HG03565 (cell line): ENCODE data around the gene ZMIZ1.

Source experiments
- ATAC-seq: cut with Tn5 transposase; IDR thresholded peaks from one replicate; pipeline ENCODE4 v1.9.1; 2021; ENCODE audit warnings: mild to moderate bottlenecking, moderate library complexity; ENCODE audit not compliant: unreplicated experiment

ZMIZ1 gene

DNA sequence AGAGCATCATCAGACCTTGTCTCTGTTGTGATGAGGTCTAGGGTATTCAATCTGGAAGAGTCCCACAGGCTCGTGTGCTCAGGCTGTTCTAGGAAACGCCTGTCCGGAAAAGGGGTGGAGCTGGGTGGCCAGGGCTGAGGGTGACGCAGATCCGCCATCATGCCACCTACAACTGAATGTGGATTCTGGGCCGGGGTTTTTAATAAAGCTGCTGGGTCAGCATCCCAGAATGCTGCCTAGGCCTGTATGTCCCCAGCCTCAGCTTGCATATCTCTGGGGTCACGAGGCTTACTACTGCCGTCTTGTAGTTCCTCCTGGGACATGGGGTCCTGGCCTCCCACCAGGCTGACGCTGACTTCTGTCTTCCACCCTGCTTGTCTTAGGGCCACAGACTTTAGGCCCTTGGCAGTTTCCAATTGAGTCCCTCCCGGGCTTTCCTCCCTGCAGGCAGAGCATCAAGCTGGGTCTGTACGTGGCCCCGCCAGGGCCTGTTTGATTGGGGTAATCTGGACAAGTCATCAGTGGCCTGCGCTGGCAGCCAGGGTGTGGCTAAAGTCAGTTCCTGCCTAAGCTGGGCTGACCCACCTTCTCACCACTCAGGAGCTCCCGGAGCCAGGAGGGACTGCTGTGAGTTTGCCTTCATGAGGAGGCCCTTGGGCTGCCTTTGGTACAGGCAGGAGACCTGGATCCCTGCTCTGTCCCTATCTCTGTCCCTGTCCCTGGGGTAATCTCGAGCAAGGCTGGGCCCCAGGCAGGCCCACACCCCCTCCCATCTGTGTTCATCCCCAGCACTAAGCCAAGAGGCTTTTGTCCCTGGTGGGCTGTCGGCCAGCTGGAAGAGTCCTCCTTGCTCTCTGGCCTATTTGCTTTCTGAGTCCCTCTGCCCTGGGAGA is 79.9 kb downstream of the ZMIZ1 start:
- no peak for ATAC-seq

DNA sequence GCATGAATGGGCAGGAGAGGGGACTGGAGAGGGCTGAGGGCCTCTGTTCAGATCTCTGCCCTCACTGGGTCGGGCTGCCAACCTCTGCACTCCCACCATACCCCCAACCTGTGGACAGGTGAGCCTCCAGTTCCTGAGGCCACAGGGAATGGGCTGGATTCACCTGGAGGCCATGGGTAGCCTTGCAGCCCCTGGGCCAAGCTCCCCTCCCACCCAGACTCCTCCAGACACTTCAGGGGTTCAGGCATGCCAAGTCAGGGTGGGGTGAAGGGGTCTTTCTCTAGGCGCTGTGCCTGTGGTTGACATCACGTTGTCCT is 80.5 kb downstream of the ZMIZ1 start:
- ATAC-seq = no peak

DNA sequence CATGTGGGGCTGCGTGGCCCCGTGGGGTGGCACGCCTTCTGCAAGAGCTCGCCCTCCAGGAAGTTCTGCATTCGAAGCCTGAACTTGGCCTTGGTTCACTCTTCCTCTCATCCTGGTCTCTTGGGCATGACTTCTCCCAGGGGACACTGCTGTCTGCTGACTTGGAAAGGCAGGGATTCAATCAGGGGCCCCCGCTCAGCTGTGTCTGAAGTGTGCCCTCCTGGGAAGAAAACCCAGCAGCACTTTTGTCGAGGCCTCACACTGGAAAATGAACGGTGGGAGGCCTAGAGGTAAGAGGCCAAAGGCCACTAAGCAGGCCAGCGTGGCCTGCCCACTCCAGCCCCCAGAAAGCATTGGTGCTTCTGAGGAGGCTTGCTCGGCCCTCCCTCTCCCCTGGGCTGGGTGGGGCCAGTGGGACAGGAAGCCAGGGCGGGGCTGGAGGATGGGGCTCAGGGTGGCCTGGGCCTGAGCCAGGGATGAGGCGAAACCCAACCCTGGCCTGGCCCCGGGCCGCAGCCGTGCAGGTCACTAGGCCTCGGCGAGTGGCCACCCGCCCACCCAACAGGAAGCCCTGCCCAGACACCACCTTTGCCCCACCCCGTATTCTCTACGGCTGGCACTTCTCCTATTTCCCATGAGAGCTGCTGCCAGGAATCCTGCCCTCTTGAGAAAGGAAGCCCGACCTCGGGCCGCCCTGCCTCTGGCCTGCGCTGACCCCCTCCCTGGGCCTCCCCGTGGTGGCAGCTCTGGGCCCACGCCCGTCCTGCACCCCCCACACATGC is 81.1 kb downstream of the ZMIZ1 start:
- no peak for ATAC-seq

DNA sequence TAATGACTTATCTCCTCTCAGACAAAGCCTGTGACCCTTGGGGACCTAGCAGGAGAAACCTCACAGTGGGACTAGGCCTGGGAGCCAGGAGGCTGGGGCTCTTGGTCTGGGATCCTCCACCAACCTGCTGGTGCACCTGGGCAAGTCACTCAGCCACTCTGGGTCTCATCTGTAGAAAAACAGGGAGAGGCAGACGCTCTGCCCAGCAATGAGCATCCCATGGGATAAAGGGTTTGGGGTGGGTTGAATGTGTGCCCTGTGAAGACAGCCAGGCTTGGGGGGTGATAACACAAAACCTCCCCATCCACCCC is 81.6 kb downstream of the ZMIZ1 start:
- no peak for ATAC-seq

DNA sequence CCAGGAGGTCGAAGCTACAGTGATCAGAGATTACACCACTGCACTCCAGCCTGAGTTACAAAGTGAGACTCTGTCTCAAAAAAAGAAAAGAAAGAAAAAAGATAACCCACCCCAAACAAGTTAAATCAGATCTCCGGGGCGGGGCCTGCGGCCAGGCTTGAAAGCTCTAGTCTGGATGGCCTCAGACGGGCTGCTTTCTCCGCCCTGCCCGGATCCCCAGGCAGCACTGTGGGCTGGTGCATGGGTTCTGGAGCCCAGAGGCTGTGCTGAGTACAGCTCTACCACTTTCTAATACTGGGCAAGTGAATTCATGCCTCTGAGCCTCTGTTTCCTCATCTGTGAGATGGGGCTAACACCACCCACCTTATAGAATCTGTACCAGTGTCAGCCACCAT is 83.7 kb downstream of the ZMIZ1 start:
- no peak for ATAC-seq

DNA sequence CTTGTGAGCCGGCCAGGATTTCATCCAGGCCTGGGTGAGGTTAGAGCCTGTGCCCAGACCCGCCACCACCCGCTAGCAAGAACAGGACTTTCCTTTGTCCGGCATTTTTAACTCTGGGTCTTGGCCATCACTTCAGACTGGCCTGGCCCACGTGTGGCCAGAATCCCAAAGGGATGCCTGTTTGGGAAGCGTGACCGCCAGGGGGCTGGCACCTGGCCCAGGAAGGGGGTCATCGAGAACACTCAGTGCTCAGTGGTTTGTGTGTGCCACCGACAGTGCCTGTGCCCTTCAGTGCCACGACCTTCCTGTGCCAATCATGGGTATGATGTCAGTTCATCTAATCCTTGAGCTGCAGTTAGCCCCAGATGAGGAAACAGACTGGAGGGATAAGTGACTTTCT is 85.0 kb downstream of the ZMIZ1 start:
- no peak for ATAC-seq

DNA sequence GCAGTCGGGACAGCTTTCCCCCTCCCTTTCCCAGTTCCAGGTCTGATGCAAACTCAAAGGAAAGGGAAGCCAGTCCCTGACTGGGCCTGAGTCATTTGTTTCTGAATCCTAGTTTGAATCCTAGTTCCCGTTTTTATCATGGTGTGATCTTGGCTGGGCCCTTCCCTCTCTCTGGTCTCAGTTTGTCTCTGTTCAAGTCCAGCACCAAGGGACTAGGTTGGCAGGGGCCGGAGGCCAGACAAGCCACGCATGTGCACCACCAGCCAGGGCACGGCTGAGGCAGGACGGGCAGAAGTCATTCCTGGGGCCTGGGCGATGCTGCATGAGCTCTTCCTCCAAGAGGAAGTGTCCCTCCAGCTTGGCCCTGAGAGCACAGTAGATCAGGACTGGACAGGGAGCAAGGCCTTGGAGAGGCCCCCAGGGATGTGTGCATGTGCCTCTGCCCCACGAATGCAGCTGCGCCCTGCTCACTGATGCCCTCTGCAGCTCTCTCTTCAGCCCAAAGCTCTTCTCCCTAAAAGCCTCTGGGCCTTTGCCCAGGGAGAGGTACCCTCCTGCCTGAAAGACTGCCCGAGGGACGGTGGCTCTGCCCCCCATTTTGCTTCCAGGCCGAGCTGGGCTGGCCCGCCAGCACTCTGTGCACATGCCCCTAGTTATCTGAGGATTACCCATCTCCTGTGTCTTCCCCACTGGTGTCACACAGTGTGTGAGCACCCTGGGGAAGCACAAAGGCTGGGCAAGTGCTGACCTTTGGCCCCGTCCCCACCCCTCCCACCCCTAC is 86.7 kb downstream of the ZMIZ1 start:
- ATAC-seq = no peak

DNA sequence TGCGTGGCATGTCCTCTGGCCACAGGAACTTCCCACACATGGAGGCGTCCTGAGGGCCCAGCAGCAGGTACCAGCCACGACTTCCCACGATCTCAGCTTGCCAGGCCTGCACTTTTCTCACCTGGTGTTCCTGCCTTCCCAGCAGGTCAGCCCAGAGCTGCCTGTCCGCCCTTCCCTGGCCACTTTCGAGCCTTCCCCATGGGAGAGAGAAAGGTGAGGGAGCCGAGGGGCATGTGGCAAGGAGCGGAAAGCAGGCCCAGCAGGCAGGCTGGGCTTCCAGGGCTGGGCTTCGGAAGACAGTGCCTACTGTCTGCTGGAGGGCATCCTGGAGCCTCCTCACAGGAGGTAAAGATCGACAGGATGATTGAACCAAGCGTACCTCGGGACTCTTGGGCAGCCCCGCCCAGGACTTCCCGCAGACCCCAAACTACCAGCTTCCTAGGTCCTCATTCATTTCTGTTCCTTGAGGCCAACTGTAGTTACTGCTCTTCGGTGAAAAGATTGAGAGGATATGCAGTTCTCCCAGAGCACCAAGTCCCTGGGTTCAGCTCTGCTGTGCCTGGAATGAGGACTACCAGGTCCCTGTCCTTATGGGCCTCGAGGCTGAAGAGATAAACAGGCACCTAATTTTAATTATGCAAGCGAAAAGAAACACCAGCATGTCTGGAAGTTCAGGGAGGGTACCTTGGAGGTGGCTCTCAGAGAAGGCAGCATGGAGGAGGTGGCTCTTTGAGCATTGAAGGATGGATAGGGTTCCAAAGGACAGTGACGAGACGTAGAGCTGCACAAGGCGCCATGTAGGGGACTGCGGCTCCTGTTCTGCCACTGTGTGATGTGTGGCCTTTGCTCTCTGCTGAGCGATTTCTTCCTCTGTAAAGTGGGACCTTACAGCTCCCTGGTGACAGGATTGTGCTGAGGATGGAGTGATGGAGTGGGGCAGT is 87.8 kb downstream of the ZMIZ1 start:
- ATAC-seq = no peak

DNA sequence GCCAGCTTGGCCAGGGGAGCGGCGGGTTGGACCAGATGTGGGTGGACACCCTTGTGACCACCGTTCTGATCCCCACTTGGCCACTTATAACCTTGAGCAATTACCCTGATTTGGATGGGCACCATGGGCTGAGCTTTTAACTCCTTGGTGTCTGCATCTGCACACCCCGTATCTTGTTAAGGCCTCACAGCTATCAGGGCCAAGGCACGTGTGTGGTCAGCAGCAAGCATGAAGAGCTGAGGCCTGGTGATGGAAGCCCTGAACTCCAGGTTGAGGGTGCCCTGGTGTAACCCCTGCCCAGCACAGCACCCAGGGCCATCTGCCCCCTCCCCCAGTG is 89.2 kb downstream of the ZMIZ1 start:
- ATAC-seq = no peak

DNA sequence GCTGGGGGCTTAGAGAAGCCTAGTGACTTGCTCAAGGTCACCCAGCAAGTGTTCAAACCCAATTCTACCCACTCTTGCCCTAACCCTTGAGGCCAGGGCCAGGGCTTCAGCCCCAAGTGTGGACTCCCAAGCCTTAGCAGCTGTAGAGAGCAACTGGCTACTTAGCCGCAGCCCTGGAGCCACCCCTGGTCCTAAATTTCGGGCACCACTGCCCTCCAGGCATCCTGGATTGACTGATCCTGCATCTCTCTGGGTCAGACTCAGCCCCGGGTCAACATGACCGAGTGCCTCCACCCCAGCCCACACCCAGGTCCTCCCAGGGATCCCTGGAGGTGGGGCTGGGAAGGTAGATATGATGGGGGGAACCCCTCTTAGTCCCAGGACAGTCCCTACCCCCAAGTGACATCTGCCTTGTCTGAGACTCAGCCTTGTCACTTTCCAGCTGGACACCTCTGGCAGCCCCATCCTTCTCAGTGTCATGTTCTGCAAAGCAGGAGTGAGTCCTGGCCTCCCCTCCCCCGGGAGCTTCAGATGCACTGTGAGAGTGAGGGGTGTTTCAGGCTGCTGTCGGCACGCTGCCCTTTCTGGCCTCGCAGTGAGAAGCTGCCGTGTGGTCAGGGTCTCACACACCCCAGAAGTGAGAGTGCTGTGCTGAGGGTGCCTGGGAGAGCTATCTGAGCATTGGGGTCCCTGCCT is 89.8 kb downstream of the ZMIZ1 start:
- ATAC-seq = no peak

DNA sequence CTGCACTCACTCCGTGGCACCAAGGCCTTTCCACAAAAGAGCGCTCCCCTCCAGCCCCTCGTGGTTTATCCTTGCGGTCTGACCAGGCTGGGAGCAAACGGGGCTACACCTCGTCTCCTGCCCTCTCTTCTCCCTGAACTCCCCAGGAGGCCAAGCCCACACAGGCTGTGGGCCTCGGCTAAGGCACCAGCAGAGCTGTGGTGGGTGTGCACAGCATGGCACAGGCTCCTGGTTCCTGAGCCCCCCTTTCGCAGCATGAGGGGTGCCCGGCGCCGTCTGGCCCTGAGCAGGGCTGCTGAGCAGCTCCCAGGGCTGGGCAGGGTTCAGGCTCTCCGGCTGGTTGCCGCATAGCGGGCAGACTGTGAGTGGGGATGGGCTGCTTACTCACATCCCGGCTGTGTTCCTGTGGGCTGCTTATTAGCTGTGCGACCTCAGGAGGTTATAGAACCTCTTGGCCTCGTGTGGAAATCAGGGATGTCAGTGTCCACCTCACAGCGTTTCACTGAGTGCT is 90.4 kb downstream of the ZMIZ1 start:
- ATAC-seq = no peak

DNA sequence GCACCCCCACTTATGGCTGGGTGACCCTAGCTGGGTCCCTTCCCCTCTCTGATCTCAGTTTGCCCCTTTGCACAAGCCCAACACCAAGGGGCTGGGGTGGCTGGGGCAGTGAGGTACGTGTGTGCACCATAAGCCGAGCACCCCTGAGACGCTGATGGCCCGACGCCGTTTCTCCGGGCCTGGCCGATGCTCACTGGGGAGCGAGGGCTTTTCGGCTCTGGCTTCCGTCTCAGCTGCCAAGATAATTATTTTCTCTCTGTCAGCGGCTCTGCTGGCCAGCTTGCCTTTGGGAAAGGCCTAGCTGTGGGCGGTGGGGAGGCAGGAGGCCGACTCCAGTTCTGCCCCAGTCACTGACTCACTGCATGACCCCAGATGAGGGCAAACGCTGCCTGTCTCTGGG is 91.0 kb downstream of the ZMIZ1 start:
- no peak for ATAC-seq

DNA sequence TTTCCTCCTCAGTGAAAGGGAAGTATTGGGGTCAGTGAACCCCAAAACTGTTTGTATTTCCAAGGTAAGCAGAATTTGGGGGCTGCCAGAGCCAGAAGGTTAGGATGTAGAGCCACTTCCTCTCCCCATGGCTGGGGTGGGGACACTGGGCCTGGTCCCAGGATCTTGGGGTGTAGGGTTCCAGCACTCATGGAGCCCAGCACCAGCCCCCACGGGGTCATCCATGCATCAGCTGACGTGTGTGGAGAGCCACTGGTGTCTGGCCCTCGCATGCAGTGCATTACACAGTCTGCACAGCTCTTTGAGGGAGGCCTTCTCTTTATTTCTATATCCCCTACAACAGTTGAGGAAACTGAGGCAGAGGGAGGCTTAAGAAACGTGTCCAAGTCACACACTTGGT is 91.4 kb downstream of the ZMIZ1 start:
- ATAC-seq = no peak

DNA sequence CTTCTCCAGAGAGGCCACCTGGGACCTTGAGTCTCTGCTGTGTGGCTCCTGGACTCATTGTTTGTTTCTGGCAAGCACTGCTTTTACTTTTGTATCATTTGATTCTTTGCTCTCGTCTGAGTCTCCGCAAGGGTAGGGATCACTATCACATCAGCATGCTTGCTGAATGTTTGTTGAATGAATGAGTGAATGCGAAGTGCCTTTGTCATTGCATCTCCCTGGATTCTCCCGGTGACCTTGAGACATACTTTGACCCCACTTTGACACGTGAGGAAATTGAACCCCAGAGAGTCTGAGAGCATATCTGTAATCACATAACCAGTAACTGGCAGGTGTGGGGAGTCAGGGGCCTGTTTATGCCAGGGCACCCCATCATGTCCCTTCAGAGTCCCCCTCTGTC is 92.8 kb downstream of the ZMIZ1 start:
- ATAC-seq = no peak

DNA sequence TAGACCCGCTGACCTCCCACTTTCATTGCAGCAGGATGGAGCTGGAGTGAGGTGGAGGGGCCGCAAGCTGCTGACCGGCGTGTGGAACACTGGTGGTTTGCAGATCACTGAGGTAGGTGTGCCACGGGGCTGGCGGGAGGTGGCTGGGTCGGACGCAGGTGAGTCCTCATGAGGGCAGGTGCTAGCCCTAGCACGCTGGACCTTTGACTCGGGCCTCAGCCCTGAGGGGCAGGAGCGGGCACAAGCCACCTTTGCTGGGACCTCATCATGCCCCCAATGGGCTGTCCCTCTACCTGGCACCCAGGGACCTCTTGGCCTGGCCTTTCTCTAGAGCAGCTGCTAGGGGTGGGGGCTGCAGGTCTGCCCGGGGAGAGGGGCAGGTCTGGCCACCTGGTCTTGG is 93.3 kb downstream of the ZMIZ1 start:
- ATAC-seq = no peak

DNA sequence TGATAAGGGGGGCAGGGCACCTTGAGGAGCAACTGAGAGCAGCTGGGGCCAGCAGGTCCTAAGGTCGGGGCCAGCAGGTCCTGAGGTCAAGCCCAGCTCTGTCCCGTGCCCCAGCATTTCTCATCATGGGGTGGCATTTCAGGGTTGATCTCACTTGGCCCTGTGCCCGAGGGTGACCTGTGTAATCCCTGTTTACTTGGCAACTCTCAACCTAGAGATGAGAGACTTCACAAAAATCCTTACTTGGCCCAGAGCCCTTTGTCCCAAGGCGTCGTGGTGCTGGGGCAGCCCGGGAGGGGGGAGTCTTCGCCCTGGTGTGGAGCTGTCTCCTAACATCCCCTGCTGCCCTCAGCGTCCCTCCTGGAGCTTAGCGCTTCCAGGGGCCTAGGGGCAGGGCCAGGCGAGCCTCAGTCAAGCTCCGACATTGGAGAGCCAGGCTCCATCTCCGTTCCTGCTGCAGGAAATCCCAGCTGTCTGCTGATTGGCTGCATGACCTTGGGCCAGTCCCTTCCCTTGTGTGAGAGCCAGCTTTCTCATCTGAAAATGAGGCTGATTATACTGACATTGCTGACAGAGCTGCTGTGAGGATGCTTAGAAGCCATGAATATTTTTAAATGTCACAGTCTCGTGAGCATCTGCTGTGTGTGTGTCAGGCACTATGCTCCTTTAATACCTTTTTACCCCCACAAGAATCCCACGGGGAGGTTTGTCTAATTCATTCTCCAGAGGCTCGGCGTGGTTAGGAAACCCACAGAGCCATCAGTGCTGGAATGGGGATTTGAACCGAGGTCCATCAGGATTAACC is 94.3 kb downstream of the ZMIZ1 start:
- ATAC-seq = no peak

DNA sequence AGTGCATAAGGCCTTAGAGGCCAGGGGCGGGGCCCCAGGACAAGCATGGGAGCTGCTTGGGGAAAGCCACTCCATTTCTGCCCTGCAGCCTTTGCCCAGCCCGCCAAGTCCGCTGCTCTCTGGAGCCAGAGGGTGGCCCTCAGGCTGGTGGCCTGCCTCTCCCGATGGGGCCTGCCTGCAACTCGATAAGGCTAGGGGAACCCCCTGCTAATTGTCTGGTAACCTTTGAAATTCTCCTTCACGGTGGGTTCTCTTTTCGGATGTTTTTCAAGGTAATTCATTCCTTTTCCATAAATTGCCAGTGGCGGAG is 94.9 kb downstream of the ZMIZ1 start:
- no peak for ATAC-seq

DNA sequence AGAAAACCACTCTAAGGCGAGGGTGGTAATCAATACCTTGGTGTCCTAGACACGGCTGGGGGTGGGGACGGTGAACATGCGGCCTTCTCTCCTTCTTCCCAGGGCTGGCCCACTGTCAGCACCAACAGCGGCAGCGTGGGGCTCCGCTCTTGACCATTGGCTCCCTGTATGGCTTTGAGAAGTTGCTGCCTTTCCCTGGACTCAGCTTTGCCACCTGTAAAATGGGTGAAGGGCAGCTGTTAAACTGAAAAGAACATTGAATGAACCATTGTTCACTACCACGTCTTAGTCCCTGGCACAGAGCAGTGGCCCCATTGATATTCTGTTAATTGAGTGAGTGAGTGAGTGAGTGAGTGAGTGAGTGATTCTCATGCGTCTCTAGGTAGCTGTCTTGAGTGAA is 95.3 kb downstream of the ZMIZ1 start:
- ATAC-seq = no peak

DNA sequence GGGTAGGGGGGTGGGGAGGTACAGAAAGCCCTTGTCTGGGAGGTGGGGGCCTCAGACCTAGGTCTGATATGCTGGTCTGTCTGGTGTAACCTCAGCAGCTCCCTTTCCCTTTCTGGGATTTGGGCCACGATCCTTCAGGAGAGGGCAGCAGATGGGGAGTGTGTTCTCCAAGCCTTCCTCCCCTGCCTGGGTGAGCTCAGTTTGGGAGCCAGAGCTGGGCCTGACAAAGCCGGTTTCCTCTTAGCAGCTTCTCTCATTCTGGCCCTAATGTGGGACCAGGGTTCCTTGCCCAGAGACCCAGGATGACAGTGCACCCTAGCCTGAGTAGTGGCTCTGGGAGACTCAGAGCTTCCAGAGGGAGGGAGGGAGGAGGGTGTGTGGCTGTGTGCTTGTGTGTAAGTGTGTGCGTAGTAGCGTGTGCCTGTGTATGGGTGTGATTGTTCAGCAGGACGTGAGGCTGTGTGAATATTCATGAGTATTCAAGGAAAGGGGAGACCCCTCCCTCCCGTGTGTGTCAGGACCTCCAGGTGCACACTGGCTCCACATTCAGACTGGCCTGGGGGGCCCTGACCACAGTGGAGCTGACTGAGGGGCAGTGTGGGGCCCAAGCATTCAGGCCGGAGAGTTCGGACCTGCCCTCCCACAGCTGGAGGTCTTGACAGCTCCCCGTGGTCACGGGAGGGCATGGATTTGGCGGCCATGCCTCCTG is 96.5 kb downstream of the ZMIZ1 start:
- ATAC-seq = no peak
